A172 (cell line): ENCODE measurements around the gene LRP6. TPM values are rescaled to one million over a fixed set of nuclear protein-coding genes. Genes with fewer than 3 reads are reported as not detected.
"Not testable (repeated sequence)": the region's sequence is repeated elsewhere in the genome, so short reads cannot be mapped to it uniquely, and the experiment has no call there.

ENCODE experiments used
- DNase-seq: peaks from one replicate; pipeline ENCODE4 v3.0.0-alpha.2; 2015; ENCODE audit warnings: low spot score
- total RNA-seq: library from RNA; depleted of rRNA; stranded (reverse); fragments of >200 nt; shearing (Covaris generic); gene quantifications from 2 replicates; pipeline ENCODE4 v1.2.3, GENCODE V29; 2014; rRNA removed

Gene LRP6
- 8.3 and 12.0 TPM in 2 replicates for total RNA-seq

DNA sequence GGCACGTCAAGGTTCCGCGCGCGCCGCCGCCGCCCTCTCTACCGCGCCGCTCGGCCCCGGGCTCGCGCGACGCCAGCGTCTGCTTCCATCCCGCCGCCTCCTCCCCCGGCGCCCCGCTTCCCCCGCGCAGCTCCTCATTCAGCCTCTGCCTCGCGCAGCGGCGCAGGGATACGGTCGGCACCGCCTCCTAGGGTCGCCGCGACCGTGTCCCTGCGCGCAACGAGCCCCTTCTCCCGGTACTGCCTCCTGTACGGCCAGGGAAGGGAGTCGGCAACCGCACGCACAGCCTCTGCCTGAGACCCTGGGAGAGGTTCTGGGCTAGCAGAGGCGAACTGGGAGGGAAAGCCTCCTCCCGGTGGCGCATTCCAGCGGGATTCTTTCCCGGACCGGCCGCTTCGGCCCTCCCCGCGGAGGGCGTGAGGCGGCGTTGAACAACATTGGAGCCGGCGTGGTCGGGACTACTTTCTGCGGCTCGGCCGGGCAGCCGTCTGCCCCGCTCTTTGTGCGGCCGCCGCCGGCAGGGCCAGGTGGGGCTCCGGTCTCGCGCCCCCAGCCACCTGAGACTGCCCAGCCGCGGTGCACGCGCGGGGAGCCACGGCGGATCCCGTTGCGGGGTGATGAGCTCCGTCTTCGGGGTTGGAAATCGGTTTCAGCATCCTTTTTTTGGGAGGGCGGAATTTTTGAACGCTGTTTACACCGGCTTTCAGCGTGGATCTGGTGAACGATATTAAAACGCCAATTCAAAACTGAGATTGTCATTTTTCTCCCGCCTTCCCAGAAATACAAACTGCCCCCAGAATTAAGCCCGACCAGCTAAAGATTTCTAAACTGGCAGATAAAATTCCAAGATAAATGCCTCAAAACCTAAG, at the start of gene LRP6:
Gene LRP6, minus strand, starts transcription at position 172 of the 869 bp plus-strand sequence. CDS start 309 bp downstream, outside the sequence.
- peak; percentile 63 for DNase-seq

DNA sequence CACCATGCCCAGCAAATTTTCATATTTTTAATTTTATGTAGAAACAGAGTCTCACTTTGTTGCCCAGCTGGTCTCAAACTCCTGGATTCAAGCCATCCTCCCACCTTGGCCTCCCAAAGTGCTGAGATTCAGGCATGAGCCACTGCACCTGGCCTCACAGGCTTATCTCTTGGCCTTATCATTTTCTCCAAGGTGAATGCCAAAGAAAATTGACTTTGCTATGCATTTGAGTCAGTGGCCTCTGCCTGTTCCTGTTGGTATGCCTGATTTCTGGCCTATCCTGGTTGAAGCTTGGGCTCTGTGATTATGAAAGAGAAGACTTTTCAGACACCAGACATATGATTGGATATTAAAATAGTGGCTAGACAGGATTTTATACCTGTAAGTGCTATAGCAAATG, 49.0 kb upstream of the LRP6 start:
- DNase-seq: no peak

DNA sequence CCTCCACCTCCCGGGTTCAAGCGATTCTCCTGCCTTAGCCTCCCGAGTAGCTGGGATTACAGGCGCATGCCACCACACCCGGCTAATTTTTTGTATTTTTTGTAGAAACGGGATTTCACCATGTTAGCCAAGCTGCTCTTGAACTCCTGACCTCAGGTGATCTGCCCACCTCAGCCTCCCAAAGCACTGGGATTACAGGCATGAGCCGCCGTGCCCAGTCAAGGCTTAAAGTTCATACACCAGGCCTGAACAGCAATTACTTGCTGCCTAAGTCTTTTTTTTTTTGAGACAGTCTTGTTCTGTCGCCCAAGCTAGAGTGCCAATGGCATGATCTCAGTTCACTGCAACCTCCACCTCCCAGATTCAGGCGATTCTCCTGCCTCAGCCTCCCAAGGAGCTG, 43.9 kb upstream of the LRP6 start:
- not testable (repeated sequence) for DNase-seq

DNA sequence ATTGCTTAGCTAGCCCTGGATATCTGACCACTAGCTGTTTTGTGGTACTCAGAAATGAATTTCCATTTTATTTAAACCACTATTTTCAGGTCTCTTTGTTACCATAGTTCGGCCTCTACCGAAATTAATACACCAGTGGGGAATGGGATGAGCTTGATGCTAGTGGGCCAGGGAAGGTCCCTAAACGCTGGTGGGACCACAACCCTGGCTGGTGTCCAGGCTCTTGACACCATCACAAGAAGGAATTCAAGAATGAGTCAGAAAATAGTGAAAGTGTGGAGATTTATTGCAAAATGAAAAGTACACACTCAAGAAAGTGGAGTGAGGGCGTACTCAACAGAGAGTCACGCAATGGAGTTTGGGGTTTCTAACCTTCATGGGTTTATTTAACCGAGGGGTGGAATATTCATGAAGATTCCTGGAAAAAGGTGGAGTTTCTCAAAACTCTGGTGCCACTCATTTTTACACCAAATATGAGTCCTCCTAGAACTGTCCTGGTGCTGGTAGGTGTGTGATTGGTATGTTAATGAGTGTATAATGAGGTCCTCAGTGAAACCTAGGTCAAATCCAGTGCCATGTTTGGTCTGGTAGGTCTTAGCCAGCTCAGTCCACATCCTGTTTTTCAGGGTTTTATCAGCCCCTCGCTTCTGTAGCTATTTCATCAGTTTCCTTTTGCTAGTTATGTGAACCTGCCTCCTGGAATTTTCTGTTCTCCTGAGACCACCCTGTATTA, 38.9 kb upstream of the LRP6 start:
- no peak for DNase-seq

DNA sequence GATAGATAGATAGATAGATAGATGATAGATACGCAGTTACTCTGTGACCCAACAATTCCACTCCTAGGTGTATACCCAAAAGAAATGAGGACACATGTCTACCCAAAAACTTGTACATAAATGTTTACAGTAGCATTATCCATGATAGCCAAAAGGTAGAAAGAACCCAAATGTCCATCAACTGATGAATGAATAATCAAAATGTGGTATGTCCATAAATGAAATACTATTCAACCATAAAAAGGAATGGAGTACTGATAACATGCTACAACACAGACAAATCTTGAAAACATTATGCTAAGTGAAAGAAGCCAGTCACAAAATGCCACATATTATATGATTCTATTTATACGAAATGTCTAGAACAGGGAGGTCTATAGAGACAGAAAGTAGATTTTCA, 36.1 kb upstream of the LRP6 start:
- no peak for DNase-seq

DNA sequence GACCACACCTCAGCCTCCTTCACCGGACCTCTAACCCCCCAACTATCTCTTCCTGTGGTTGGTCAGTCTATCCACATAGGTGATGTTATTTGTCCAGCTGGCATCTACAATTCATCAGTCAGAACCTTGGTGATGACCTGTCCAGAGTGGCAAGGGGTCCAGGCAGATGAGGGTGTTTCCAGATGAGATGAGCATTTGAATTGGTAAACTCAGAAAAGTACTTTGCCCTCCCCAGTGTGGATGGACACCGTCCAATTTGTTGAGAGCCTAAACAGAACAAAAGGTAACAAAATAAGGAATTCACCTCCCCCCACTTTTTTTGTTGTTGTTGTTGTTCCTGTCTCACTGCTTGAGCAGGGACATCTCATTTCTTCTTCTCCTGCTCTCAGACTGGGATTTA, 34.3 kb upstream of the LRP6 start:
- no peak for DNase-seq

DNA sequence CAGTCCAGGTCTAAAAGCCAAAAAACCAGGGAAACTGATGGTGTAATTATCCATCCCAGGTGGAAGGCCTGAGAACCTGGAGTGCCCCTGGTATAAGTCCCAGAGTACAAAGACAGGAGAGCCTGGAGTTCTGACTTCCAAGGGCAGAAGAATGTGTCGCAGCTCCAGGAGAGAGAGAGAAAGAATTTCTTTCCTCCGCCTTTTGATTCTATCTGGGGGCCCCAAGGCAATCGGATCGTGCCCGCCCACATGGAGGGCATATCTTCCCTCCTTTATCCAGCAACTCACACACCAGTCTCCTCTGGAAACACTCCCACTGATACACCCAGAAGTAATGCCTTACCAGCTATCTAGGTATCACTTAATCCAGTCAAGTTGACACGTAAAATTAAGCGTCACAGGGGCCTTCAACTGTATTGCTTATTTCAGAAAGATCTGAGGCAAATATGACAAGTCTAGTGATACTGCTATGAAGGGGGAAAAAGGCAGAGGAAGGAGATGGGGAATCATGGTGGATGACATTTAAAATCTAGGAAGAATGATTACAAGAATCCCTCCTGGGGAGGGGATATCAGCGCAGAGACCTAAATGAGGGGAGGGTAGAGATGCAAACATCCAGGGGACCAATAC, 30.5 kb upstream of the LRP6 start:
- DNase-seq: no peak

DNA sequence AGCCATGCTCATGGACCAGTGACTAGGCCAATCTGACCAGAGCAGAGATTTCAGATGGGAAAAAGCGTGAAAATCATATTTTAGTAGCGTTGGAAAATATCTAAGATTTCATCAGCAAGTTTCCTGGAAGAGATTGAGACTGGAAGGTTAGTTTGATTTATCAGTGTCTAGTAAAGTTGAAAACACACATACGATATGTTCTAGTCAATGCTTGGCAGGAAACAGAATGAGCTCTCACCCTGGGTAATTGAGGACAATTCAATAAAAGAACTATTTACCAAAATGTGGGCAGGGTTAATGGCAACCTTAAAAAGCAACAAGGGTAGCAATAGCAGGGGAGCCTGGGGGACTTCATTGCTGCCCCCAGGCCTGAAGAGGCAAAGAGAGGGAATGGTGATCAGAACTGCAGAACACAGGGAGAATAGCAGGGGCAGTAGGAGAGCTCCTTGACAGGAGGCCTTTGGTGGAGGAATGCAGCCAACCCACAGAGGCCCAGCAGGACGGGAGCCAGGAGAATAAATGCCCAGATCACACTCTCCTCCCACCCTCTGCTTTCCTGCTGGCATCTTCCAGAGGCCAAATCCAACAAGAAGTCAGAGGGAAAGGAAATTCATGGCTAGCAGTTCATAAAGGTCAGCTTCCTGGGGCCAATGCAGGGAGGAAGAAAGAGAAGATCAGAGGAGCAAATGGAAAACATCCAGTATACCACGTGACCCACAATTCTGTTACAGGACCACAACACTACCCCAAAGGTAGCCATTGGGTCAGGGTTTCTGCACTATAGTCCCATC, 27.6 kb upstream of the LRP6 start:
- peak; percentile 6 for DNase-seq

DNA sequence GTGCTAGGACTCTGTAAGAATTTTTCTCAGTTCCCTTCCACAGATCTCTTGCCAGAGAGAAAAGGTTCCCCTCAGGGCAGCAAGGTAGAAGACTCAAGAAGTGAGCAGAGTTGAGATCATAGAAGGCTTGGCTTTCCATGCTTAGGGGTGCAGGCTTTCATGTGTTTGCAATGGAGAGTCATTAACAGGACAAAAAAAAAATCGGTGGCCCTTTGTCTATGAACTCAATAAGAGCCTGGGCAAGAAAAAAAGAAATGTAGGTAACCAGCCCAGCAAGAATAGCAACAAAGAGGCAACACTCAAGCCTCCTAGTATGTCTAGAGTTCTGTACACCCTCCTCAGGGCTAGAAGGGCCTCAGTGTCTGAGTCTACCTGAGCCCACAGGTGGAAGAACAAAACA, 23.4 kb upstream of the LRP6 start:
- no peak for DNase-seq

DNA sequence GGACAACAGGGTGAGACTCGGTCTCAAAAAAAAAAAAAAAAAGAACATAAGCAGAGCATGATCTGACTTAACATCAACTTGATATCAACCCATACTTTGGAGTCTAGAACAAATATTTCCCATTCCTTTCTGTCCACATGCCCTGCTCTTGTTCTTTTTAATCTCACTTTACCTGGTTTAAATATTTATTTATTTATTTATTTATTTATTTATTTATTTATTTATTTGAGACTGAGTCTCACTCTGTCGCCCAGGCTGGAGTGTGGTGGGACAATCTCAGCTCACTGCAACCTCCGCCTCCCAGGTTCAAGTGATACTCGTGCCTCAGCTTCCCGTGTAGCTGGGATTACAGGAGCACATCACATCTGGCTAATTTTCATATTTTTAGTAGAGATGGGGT, 19.6 kb upstream of the LRP6 start:
- DNase-seq: no peak

DNA sequence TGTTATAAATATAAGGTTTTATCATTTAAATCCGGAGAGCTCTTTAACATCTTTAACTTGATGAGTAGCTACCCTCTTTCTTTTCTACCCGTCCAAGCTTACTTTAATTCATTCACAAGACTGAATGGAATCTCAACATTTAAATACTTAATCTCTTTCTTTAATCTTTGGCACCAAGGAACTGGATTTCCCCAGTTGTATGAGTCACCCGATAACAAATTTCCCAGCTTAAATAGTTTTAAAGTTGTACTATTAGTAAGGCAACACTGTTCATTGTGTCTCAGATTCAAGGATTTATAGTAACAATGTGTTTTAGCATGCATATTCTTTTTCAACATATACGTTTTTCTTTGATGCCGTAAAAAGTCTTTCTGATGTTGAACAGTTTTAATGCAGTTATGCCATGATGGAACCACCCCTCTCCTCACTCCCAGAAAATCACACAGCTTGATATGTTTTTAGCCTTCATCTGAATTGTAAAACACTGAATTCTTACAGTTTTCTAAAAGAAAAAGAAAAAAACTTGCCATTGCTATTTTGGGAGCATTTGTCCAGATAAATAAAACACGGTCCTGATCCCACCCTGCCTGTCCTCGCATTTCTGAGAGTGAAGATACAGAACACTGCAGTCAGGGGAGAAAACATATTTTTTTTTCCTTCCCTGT, 16.0 kb upstream of the LRP6 start:
- peak; percentile 58 for DNase-seq

DNA sequence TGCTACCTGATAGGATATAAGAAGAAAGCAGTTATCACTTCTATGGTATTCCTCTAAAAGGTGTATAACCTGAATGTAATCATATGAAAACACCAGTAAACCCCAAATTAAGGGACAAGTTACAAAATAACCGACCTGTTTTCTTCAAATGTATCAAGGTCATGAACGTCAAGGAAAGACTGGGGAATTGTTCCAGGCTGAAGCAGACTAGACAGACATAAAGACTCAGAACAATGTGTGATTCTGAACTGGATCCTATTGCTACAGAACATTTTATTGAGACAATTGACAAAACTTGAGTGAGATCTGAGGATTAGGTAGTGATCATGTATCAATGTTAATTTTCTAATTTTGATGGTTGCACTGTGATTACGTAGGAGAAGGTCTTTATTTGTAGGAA, 15.4 kb upstream of the LRP6 start:
- no peak for DNase-seq

DNA sequence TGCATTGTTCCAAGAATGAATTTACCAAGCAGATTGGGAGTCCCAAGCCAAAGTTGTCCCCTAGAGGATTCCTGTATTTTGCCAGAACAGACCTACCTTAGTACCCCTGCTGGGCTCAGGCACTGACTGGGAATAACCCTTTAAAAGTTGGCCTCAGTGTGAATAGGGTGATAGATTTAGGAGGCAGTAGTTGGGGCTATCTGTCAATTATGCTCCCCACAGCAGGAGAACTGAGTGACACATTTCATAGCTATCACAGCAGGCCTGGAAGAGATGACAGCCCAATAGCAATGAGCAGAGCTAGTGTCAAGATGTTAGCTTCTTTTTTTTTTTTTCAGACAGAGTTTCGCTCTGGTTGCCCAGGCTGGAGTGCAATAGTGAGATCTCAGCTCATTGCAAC, 14.3 kb upstream of the LRP6 start:
- no peak for DNase-seq

DNA sequence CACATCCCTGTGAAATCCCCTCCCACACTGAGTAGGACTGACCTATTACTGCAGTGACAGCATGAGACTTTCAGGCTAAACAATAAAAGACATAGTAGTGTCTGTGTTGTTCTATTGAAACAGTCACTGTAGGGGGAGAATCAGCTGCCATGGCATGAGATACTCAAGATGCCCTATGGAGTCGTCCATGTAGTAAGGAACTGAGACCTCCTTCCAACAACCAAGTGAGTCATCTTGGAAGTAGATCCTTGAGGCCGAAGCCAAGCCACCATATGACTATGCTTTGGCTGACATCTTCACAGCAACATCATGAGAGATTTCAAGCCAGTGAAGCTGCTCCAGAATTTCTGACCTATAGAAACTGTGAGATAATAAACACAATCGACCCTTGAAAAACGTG, 12.1 kb upstream of the LRP6 start:
- no peak for DNase-seq

DNA sequence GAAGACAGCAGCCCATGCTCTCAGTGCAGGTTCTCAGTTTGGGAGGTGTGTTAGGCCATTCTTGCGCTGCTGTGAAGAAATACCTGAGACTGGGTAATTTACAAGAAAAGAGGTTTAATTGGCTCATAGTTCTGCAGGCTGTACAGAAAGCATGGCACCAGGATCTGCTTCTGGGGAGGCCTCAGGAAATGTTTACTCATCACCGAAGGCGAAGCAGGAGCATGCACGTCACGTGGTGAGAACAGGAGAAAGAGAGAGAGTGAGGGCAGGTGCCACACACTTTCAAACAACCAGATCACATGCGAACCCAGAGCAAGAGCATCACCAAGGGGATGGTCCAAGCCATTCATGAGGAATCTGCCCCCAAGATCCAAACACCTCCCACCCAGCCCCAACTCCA, 9.0 kb upstream of the LRP6 start:
- no peak for DNase-seq

DNA sequence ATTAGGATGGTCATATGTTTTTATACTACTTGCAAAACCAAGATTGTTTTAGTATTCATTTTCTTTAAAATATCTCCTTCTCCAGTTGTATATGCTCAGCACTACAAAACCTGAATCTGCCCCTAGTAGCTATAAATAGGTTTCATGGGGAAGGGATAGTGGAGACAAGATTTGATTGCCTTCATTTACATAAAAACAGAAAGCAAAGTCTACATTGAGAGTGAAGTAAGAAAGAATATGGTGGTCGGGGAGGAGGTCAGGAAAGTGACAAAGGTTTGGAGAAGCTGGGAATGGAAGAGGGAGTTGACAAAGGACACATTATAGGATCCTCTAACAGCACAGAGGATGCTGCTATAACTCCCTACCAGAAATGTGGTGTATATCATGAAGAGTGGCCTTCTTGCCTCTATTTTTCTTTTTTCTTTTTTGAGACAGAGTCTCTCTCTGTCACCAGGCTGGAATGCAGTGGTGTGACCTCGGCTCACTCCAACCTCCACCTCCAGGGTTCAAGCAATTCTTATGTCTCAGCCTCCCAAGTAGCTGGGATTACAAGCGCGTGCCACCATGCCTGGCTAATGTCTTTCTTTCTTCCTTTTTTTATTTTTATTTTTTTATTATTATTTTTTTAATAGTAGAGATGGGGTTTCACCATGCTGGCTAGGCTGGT, 6.6 kb upstream of the LRP6 start:
- DNase-seq: no peak

DNA sequence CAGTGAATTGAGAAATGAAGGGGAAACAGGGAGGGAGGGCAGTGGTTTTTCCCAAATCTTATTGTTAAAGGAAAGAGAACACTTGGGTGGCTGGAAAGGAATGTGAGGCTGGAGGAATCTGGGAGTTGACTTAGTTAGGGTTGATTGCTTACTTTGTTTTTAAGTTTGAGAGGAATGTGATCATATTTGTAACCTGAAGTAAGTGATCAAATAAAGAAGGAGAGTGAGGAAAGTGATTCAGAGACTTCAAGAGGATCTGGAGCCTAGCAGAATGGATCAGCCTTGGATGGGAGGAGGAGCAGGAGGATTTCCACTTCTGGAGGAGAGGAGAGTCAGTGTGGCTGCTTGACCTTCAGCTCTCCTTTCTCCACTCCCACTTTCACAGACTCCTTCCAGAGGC, 6.0 kb upstream of the LRP6 start:
- DNase-seq: no peak

DNA sequence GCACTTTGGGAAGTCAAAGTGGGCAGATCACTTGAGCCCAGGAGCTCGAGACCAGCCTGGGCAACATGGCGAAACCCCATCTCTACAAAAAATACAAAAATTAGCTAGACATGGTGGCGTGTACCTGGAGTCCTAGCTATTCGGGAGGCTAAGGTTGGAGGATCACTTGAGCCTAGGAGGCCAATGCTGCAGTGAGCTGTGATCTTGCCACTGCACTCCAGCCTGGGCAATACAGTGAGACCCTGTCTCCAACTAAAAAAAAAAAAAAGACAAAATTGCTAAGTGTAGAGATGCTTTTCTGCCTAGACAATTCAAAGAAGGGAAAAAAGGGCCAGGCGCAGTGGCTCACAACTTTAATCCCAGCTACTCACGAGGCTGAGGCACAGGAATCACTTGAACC, 3.4 kb upstream of the LRP6 start:
- DNase-seq: no peak

DNA sequence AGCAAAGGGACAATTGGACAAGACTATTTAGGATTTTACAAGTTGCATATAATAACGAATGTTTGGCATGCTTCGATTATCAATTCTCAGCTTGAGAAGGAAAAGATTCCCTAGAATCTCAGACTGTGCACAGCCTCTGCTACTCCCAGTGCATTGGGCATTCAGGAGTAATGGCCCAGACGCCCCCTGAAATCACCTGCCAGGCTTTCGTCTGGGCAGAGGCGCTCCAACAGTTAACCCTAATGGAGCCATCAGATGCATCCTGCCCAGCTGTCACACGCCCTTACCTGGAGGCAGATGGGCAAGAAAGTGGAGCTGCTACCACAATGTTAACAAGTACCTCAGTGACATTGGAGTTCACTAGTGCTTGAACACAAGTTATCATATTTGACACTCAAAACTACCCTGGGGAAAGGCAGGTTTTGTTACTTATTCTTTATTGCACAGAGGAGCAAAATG, 927 bp upstream of the LRP6 start:
- no peak for DNase-seq

DNA sequence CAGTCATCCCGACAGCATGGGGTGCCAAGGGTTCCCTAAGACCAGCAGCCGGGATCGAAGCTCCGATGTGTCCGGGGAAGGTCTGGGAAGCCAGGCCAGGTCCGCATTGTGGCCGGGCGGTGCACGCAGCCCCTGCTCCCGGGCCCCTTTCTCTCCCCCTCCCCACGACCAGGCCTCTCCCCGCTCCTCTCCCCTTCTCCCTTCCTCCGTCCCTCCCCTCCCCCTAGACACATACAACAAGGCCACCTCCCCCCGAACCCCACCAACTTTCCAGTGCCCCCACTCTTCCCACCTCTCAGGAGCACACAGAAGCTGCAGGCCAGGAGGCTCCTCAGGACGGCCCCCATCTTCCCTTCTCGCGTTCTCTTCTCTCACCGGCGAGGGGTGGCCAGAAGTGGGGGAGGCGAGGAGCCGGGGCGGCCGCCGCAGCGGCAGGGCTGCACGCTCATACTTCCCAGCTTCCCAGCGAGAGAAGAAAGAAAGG, 413 bp downstream of the LRP6 start:
- DNase-seq: no peak
